Activated naive CD4-positive, alpha-beta T cell treated with anti-CD3 and anti-CD28 coated beads, Interleukin-2, amount 10 ng/mL, durations not matched to agents 7 days and 5 days (primary cell): ENCODE data around the gene TFAP2B.
A peak's percentile ranks its signal among the peaks of the same experiment; 100 is the strongest.

ENCODE experiments used
- CTCF ChIA-PET: fragments of 350-600 bp; sonication (Branson Sonifier 250); formaldehyde crosslinking; loops from one replicate; lab custom pipeline; 2021; ENCODE audit warnings: antibody characterized with exemption; lab: Charles Lee
- DNase-seq: peaks from one replicate; pipeline ENCODE4 v3.0.0-alpha.2; 2020
- H3K27ac Mint-ChIP-seq: one replicate; pipeline ENCODE4 v1.8.0; 2021; ENCODE audit warnings: mild to moderate bottlenecking, moderate library complexity, mixed read lengths
- H3K27me3 Mint-ChIP-seq: one replicate; pipeline ENCODE4 v1.8.0; 2021; ENCODE audit warnings: mild to moderate bottlenecking, mixed read lengths
- H3K36me3 Mint-ChIP-seq: one replicate; pipeline ENCODE4 v1.8.0; 2021; ENCODE audit warnings: mixed read lengths
- H3K4me1 Mint-ChIP-seq: one replicate; pipeline ENCODE4 v1.8.0; 2021; ENCODE audit warnings: mixed read lengths
- H3K4me3 Mint-ChIP-seq: one replicate; pipeline ENCODE4 v1.8.0; 2021; ENCODE audit warnings: mild to moderate bottlenecking, moderate library complexity, mixed read lengths
- H3K9me3 Mint-ChIP-seq: one replicate; pipeline ENCODE4 v1.8.0; 2021; ENCODE audit warnings: mixed read lengths

Gene TFAP2B

GRCh38 chr6:50818673-50819072 lies at the start of gene TFAP2B:
Gene TFAP2B (plus strand): TSS chr6:50818871. CDS start chr6:50818892, 21 bp downstream.
- Mint-ChIP-seq H3K36me3 (peaks cover 1% of the 10 kb centered on the region), H3K27ac (no peak within 1 kb of the TSS), H3K27me3 (peaks cover 78% of the 10 kb centered on the region), H3K4me3 (no peak within 1 kb of the TSS), H3K9me3 (no peaks in the 10 kb centered on the region), H3K4me1 (peaks cover 12% of the 10 kb centered on the region)
- CTCF ChIA-PET: no interaction called here
- no peak for DNase-seq

- H3K27ac Mint-ChIP-seq: no peak overlapping the region
- no peaks in the 10 kb centered on the region for H3K9me3 Mint-ChIP-seq
- no peaks in the 10 kb centered on the region for H3K4me1 Mint-ChIP-seq
- no peak overlapping the region for H3K4me3 Mint-ChIP-seq
- CTCF ChIA-PET: no interaction called here
- H3K36me3 Mint-ChIP-seq: no peaks in the 10 kb centered on the region
- no peaks in the 10 kb centered on the region for H3K27me3 Mint-ChIP-seq
- no peak for DNase-seq
Measured at GRCh38 chr6:50778696-50779095, 40.0 kb upstream of the TFAP2B start.

- no peaks in the 10 kb centered on the region for H3K27me3 Mint-ChIP-seq
- H3K4me1 Mint-ChIP-seq: no peaks in the 10 kb centered on the region
- no peak overlapping the region for H3K4me3 Mint-ChIP-seq
- H3K9me3 Mint-ChIP-seq: no peaks in the 10 kb centered on the region
- DNase-seq: no peak
- CTCF ChIA-PET: no interaction called here
- H3K36me3 Mint-ChIP-seq: no peaks in the 10 kb centered on the region
- H3K27ac Mint-ChIP-seq: no peak overlapping the region
Measured at GRCh38 chr6:50780382-50780781, 38.3 kb upstream of the TFAP2B start.

- Mint-ChIP-seq H3K27me3 (no peaks in the 10 kb centered on the region), H3K4me1 (no peaks in the 10 kb centered on the region), H3K9me3 (no peaks in the 10 kb centered on the region), H3K4me3 (no peak overlapping the region), H3K36me3 (no peaks in the 10 kb centered on the region), H3K27ac (no peak overlapping the region)
- CTCF ChIA-PET: no interaction called here
- DNase-seq: no peak
Measured at GRCh38 chr6:50785921-50786320, 32.8 kb upstream of the TFAP2B start.

- Mint-ChIP-seq H3K4me1 (no peaks in the 10 kb centered on the region), H3K27ac (no peak overlapping the region), H3K4me3 (no peak overlapping the region), H3K36me3 (no peaks in the 10 kb centered on the region), H3K9me3 (no peaks in the 10 kb centered on the region), H3K27me3 (no peaks in the 10 kb centered on the region)
- CTCF ChIA-PET: no interaction called here
- DNase-seq: no peak
Measured at GRCh38 chr6:50791900-50792508, 26.7 kb upstream of the TFAP2B start.

GRCh38 chr6:50792771-50793170 lies 25.9 kb upstream of the TFAP2B start:
- no peaks in the 10 kb centered on the region for H3K9me3 Mint-ChIP-seq
- no peak for DNase-seq
- CTCF ChIA-PET: no interaction called here
- H3K36me3 Mint-ChIP-seq: no peaks in the 10 kb centered on the region
- H3K4me3 Mint-ChIP-seq: no peak overlapping the region
- H3K4me1 Mint-ChIP-seq: no peaks in the 10 kb centered on the region
- H3K27me3 Mint-ChIP-seq: no peaks in the 10 kb centered on the region
- no peak overlapping the region for H3K27ac Mint-ChIP-seq

GRCh38 chr6:50795574-50795973 lies 23.1 kb upstream of the TFAP2B start:
- Mint-ChIP-seq H3K27ac (no peak overlapping the region), H3K27me3 (no peaks in the 10 kb centered on the region), H3K4me1 (no peaks in the 10 kb centered on the region), H3K4me3 (no peak overlapping the region), H3K36me3 (no peaks in the 10 kb centered on the region), H3K9me3 (no peaks in the 10 kb centered on the region)
- DNase-seq: no peak
- CTCF ChIA-PET: no interaction called here

- CTCF ChIA-PET: no interaction called here
- DNase-seq: no peak
- Mint-ChIP-seq H3K9me3 (no peaks in the 10 kb centered on the region), H3K36me3 (no peaks in the 10 kb centered on the region), H3K27me3 (no peaks in the 10 kb centered on the region), H3K4me1 (no peaks in the 10 kb centered on the region), H3K27ac (no peak overlapping the region), H3K4me3 (no peak overlapping the region)
Measured at GRCh38 chr6:50804283-50804682, 14.4 kb upstream of the TFAP2B start.

GRCh38 chr6:50807035-50807434 lies 11.6 kb upstream of the TFAP2B start:
- Mint-ChIP-seq H3K27me3 (no peaks in the 10 kb centered on the region), H3K4me1 (no peaks in the 10 kb centered on the region), H3K9me3 (no peaks in the 10 kb centered on the region), H3K4me3 (no peak overlapping the region), H3K36me3 (no peaks in the 10 kb centered on the region), H3K27ac (no peak overlapping the region)
- CTCF ChIA-PET: no interaction called here
- no peak for DNase-seq

GRCh38 chr6:50815436-50816114 lies 3.1 kb upstream of the TFAP2B start:
- H3K4me3 Mint-ChIP-seq: peak overlapping the region; percentile 85
- H3K4me1 Mint-ChIP-seq: peaks cover 12% of the 10 kb centered on the region
- DNase-seq: no peak
- no peaks in the 10 kb centered on the region for H3K9me3 Mint-ChIP-seq
- peaks cover 47% of the 10 kb centered on the region for H3K27me3 Mint-ChIP-seq
- H3K27ac Mint-ChIP-seq: no peak overlapping the region
- CTCF ChIA-PET: interaction anchor here (0.8 to 1.5 kb wide), 2 partner anchors 18 to 1144 kb away, joined by 4 read pairs; no protein-coding TSS in a partner anchor
- H3K36me3 Mint-ChIP-seq: peaks cover 1% of the 10 kb centered on the region

- H3K27ac Mint-ChIP-seq: no peak overlapping the region
- peaks cover 1% of the 10 kb centered on the region for H3K36me3 Mint-ChIP-seq
- peaks cover 53% of the 10 kb centered on the region for H3K27me3 Mint-ChIP-seq
- H3K9me3 Mint-ChIP-seq: no peaks in the 10 kb centered on the region
- peak overlapping the region; percentile 85 for H3K4me3 Mint-ChIP-seq
- peaks cover 12% of the 10 kb centered on the region for H3K4me1 Mint-ChIP-seq
- CTCF ChIA-PET: interaction anchor here (0.8 to 1.5 kb wide), 2 partner anchors 17 to 1144 kb away, joined by 4 read pairs; no protein-coding TSS in a partner anchor
- peak; percentile 72 for DNase-seq
Measured at GRCh38 chr6:50816115-50816675, 2.5 kb upstream of the TFAP2B start.

GRCh38 chr6:50816947-50817645 lies 1.6 kb upstream of the TFAP2B start:
- Mint-ChIP-seq H3K4me3 (no peak overlapping the region), H3K27me3 (peaks cover 62% of the 10 kb centered on the region), H3K9me3 (no peaks in the 10 kb centered on the region), H3K4me1 (peaks cover 12% of the 10 kb centered on the region), H3K36me3 (peaks cover 1% of the 10 kb centered on the region), H3K27ac (no peak overlapping the region)
- DNase-seq: no peak
- CTCF ChIA-PET: interaction anchor here (1.5 kb wide), 1 partner anchor 1143 kb away, joined by 4 read pairs; no protein-coding TSS in a partner anchor

- no peaks in the 10 kb centered on the region for H3K9me3 Mint-ChIP-seq
- no peak overlapping the region for H3K27ac Mint-ChIP-seq
- H3K36me3 Mint-ChIP-seq: peaks cover 1% of the 10 kb centered on the region
- H3K4me3 Mint-ChIP-seq: no peak overlapping the region
- CTCF ChIA-PET: no interaction called here
- H3K27me3 Mint-ChIP-seq: peaks cover 67% of the 10 kb centered on the region
- DNase-seq: no peak
- peaks cover 12% of the 10 kb centered on the region for H3K4me1 Mint-ChIP-seq
Measured at GRCh38 chr6:50817646-50817950, 1.1 kb upstream of the TFAP2B start.

GRCh38 chr6:50818020-50818419 lies 651 bp upstream of the TFAP2B start:
- Mint-ChIP-seq H3K27ac (no peak overlapping the region), H3K4me3 (no peak overlapping the region), H3K4me1 (peaks cover 12% of the 10 kb centered on the region), H3K36me3 (peaks cover 1% of the 10 kb centered on the region), H3K9me3 (no peaks in the 10 kb centered on the region), H3K27me3 (peaks cover 72% of the 10 kb centered on the region)
- CTCF ChIA-PET: no interaction called here
- no peak for DNase-seq
